ENCODE data around the gene PTPRO.
A peak's percentile ranks its signal among the peaks of the same experiment; 100 is the strongest.
"Not testable (repeated sequence)": the region's sequence is repeated elsewhere in the genome, so short reads cannot be mapped to it uniquely, and the experiment has no call there.

Gene PTPRO

GRCh38 chr12:15603474-15604085, 281.3 kb downstream of the PTPRO start:
- Histone ChIP-seq H3K27me3 (ENCODE audit: insufficient read depth, low read length) (no peaks in the 10 kb centered on the region), H3K4me3 (ENCODE audit: low read length) (no peak overlapping the region), H3K4me1 (ENCODE audit: insufficient read depth, low read length) (no peaks in the 10 kb centered on the region), H3K9ac (ENCODE audit: low read depth, low read length) (no peak overlapping the region), H3K36me3 (ENCODE audit: insufficient read depth, low read length) (no peaks in the 10 kb centered on the region), H3K27ac (ENCODE audit: low read depth, low read length) (no peak overlapping the region), H3K9me3 (ENCODE audit: insufficient read depth, low read depth, low read length) (no peaks in the 10 kb centered on the region)
- WGBS, result 97% methylated on average over 4 of the region's 4 CpGs

- Histone ChIP-seq H3K9ac (ENCODE audit: low read depth, low read length) (no peak overlapping the region), H3K9me3 (ENCODE audit: insufficient read depth, low read depth, low read length) (no peaks in the 10 kb centered on the region), H3K36me3 (ENCODE audit: insufficient read depth, low read length) (no peaks in the 10 kb centered on the region), H3K4me3 (ENCODE audit: low read length) (no peak overlapping the region), H3K27me3 (ENCODE audit: insufficient read depth, low read length) (no peaks in the 10 kb centered on the region), H3K27ac (ENCODE audit: low read depth, low read length) (no peak overlapping the region), H3K4me1 (ENCODE audit: insufficient read depth, low read length) (no peaks in the 10 kb centered on the region)
- 92% methylated on average over 10 of the region's 10 CpGs for WGBS
Measured at GRCh38 chr12:15605881-15606590, 283.7 kb downstream of the PTPRO start.

GRCh38 chr12:15608406-15608805, 286.1 kb downstream of the PTPRO start:
- no peak overlapping the region for H3K27ac ChIP-seq (ENCODE audit: low read depth, low read length)
- H3K4me1 ChIP-seq (ENCODE audit: insufficient read depth, low read length), result no peaks in the 10 kb centered on the region
- H3K9ac ChIP-seq (ENCODE audit: low read depth, low read length), result no peak overlapping the region
- 91% methylated on average over 1 of the region's 1 CpG for WGBS
- H3K9me3 ChIP-seq (ENCODE audit: insufficient read depth, low read depth, low read length), result no peaks in the 10 kb centered on the region
- H3K36me3 ChIP-seq (ENCODE audit: insufficient read depth, low read length), result no peaks in the 10 kb centered on the region
- H3K4me3 ChIP-seq (ENCODE audit: low read length), result no peak overlapping the region
- H3K27me3 ChIP-seq (ENCODE audit: insufficient read depth, low read length), result no peaks in the 10 kb centered on the region

- H3K27me3 ChIP-seq (ENCODE audit: insufficient read depth, low read length), result no peaks in the 10 kb centered on the region
- no peak overlapping the region for H3K4me3 ChIP-seq (ENCODE audit: low read length)
- no peaks in the 10 kb centered on the region for H3K9me3 ChIP-seq (ENCODE audit: insufficient read depth, low read depth, low read length)
- no peaks in the 10 kb centered on the region for H3K36me3 ChIP-seq (ENCODE audit: insufficient read depth, low read length)
- WGBS, result 96% methylated on average over 1 of the region's 1 CpG
- H3K4me1 ChIP-seq (ENCODE audit: insufficient read depth, low read length), result no peaks in the 10 kb centered on the region
- no peak overlapping the region for H3K9ac ChIP-seq (ENCODE audit: low read depth, low read length)
- H3K27ac ChIP-seq (ENCODE audit: low read depth, low read length), result no peak overlapping the region
Measured at GRCh38 chr12:15608941-15609340, 286.6 kb downstream of the PTPRO start.

GRCh38 chr12:15613981-15614380, 291.7 kb downstream of the PTPRO start:
- Histone ChIP-seq H3K9ac (ENCODE audit: low read depth, low read length) (no peak overlapping the region), H3K27me3 (ENCODE audit: insufficient read depth, low read length) (no peaks in the 10 kb centered on the region), H3K27ac (ENCODE audit: low read depth, low read length) (no peak overlapping the region), H3K9me3 (ENCODE audit: insufficient read depth, low read depth, low read length) (peaks cover 13% of the 10 kb centered on the region; the same call in 1 of the 2 replicates), H3K4me3 (ENCODE audit: low read length) (no peak overlapping the region), H3K36me3 (ENCODE audit: insufficient read depth, low read length) (no peaks in the 10 kb centered on the region), H3K4me1 (ENCODE audit: insufficient read depth, low read length) (no peaks in the 10 kb centered on the region)
- 80% methylated on average over 1 of the region's 1 CpG for WGBS

GRCh38 chr12:15616495-15616894, 294.2 kb downstream of the PTPRO start:
- not testable (repeated sequence) for H3K27ac ChIP-seq (ENCODE audit: low read depth, low read length); H3K4me1 ChIP-seq (ENCODE audit: insufficient read depth, low read length); H3K4me3 ChIP-seq (ENCODE audit: low read length); H3K27me3 ChIP-seq (ENCODE audit: insufficient read depth, low read length); H3K9ac ChIP-seq (ENCODE audit: low read depth, low read length); H3K36me3 ChIP-seq (ENCODE audit: insufficient read depth, low read length)
- H3K9me3 ChIP-seq (ENCODE audit: insufficient read depth, low read depth, low read length), result peaks cover 13% of the 10 kb centered on the region; the same call in 1 of the 2 replicates
- WGBS, result 97% methylated on average over 8 of the region's 8 CpGs

- H3K9ac ChIP-seq (ENCODE audit: low read depth, low read length), result no peak overlapping the region
- WGBS, result 97% methylated on average over 3 of the region's 4 CpGs
- no peak overlapping the region for H3K4me3 ChIP-seq (ENCODE audit: low read length)
- no peaks in the 10 kb centered on the region for H3K36me3 ChIP-seq (ENCODE audit: insufficient read depth, low read length)
- no peak overlapping the region for H3K27ac ChIP-seq (ENCODE audit: low read depth, low read length)
- no peaks in the 10 kb centered on the region for H3K4me1 ChIP-seq (ENCODE audit: insufficient read depth, low read length)
- H3K27me3 ChIP-seq (ENCODE audit: insufficient read depth, low read length), result no peaks in the 10 kb centered on the region
- H3K9me3 ChIP-seq (ENCODE audit: insufficient read depth, low read depth, low read length), result peaks cover 10% of the 10 kb centered on the region; the same call in 1 of the 2 replicates
Measured at GRCh38 chr12:15620741-15621539, 298.6 kb downstream of the PTPRO start.

- Histone ChIP-seq H3K36me3 (ENCODE audit: insufficient read depth, low read length) (no peaks in the 10 kb centered on the region), H3K27ac (ENCODE audit: low read depth, low read length) (no peak overlapping the region), H3K4me1 (ENCODE audit: insufficient read depth, low read length) (peaks cover 18% of the 10 kb centered on the region; the same call in 1 of the 2 replicates), H3K27me3 (ENCODE audit: insufficient read depth, low read length) (no peaks in the 10 kb centered on the region), H3K9ac (ENCODE audit: low read depth, low read length) (no peak overlapping the region), H3K4me3 (ENCODE audit: low read length) (no peak overlapping the region), H3K9me3 (ENCODE audit: insufficient read depth, low read depth, low read length) (no peaks in the 10 kb centered on the region)
- WGBS, result 88% methylated on average over 2 of the region's 2 CpGs
Measured at GRCh38 chr12:15625075-15625474, 302.8 kb downstream of the PTPRO start.

- WGBS, result 72% methylated on average over 4 of the region's 4 CpGs
- Histone ChIP-seq H3K9me3 (ENCODE audit: insufficient read depth, low read depth, low read length) (no peaks in the 10 kb centered on the region), H3K4me3 (ENCODE audit: low read length) (no peak overlapping the region), H3K4me1 (ENCODE audit: insufficient read depth, low read length) (peaks cover 18% of the 10 kb centered on the region; the same call in 1 of the 2 replicates), H3K27ac (ENCODE audit: low read depth, low read length) (peak overlapping the region; percentile 65), H3K9ac (ENCODE audit: low read depth, low read length) (no peak overlapping the region; the same call in 1 of the 2 replicates), H3K36me3 (ENCODE audit: insufficient read depth, low read length) (no peaks in the 10 kb centered on the region), H3K27me3 (ENCODE audit: insufficient read depth, low read length) (no peaks in the 10 kb centered on the region)
Measured at GRCh38 chr12:15627995-15628945, 306.0 kb downstream of the PTPRO start.

GRCh38 chr12:15629108-15629507, 306.8 kb downstream of the PTPRO start:
- 49% methylated on average over 5 of the region's 5 CpGs for WGBS
- Histone ChIP-seq H3K9ac (ENCODE audit: low read depth, low read length) (no peak overlapping the region), H3K36me3 (ENCODE audit: insufficient read depth, low read length) (no peaks in the 10 kb centered on the region), H3K4me3 (ENCODE audit: low read length) (no peak overlapping the region), H3K4me1 (ENCODE audit: insufficient read depth, low read length) (peaks cover 18% of the 10 kb centered on the region; the same call in 1 of the 2 replicates), H3K27me3 (ENCODE audit: insufficient read depth, low read length) (no peaks in the 10 kb centered on the region), H3K9me3 (ENCODE audit: insufficient read depth, low read depth, low read length) (no peaks in the 10 kb centered on the region), H3K27ac (ENCODE audit: low read depth, low read length) (peak overlapping the region; percentile 31; the same call in 1 of the 2 replicates)
